ENCODE data around the gene RFESD.

DNA sequence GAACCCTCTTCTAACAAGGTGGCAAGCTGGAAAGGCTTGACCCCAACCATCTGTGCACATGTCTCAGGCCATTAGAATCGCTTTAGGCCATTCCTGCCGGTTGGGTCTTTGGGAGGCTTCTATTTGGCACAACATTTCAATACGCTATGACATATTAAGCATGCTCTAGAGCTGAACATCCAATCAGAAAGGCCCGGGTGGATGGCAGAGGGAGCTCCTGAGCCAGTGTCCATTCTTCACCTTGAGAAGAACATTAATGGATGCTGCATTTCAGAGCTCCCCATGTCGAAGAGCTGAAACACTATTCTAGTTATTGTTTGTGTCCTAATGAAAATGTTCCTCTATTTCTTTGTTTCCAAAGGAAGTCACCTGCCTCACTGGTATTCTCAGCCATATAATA is 23.4 kb downstream of the RFESD start:
- TF ChIP-seq, protein P1, sequence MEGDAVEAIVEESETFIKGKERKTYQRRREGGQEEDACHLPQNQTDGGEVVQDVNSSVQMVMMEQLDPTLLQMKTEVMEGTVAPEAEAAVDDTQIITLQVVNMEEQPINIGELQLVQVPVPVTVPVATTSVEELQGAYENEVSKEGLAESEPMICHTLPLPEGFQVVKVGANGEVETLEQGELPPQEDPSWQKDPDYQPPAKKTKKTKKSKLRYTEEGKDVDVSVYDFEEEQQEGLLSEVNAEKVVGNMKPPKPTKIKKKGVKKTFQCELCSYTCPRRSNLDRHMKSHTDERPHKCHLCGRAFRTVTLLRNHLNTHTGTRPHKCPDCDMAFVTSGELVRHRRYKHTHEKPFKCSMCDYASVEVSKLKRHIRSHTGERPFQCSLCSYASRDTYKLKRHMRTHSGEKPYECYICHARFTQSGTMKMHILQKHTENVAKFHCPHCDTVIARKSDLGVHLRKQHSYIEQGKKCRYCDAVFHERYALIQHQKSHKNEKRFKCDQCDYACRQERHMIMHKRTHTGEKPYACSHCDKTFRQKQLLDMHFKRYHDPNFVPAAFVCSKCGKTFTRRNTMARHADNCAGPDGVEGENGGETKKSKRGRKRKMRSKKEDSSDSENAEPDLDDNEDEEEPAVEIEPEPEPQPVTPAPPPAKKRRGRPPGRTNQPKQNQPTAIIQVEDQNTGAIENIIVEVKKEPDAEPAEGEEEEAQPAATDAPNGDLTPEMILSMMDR (conservative IDR thresholded peaks at IDR 0.05): no peak
- no peak for TF ChIP-seq EZH2 (IDR thresholded peaks at IDR 0.05; ENCODE audit: low read depth)
